Upper lobe of left lung (tissue), 4 donors: ENCODE data around the gene SPINK4.

Experiments used
- CTCF ChIP-seq, 6 experiments: fragments of 450-650 bp in 4 of 6; fragments of 200-600 bp in 2 of 6; sonication (generic) in 2 of 6; IDR thresholded peaks; one replicate each; pipeline ENCODE4 v1.5.1; 2016 to 2019; ENCODE audit warnings: antibody characterized with exemption in 6 of 6
- EP300 ChIP-seq, 4 donors: sonication (generic); formaldehyde crosslinking; IDR thresholded peaks; one replicate each; pipeline ENCODE4 v1.5.1; 2017; ENCODE audit warnings: antibody characterized with exemption in 4 of 4, control low read depth in 2 of 4

GRCh38 chr9:33229359-33230114, 10.4 kb upstream of the SPINK4 start:
- TF ChIP-seq CTCF (IDR thresholded peaks at IDR 0.05): peak in 5 of 6 experiments; percentile 18 to 64 (median 52)
- peak in 1 of 4 donors; percentile 64 for TF ChIP-seq EP300 (IDR thresholded peaks at IDR 0.05)
